ENCODE measurements around the gene LNPEP.

DNA sequence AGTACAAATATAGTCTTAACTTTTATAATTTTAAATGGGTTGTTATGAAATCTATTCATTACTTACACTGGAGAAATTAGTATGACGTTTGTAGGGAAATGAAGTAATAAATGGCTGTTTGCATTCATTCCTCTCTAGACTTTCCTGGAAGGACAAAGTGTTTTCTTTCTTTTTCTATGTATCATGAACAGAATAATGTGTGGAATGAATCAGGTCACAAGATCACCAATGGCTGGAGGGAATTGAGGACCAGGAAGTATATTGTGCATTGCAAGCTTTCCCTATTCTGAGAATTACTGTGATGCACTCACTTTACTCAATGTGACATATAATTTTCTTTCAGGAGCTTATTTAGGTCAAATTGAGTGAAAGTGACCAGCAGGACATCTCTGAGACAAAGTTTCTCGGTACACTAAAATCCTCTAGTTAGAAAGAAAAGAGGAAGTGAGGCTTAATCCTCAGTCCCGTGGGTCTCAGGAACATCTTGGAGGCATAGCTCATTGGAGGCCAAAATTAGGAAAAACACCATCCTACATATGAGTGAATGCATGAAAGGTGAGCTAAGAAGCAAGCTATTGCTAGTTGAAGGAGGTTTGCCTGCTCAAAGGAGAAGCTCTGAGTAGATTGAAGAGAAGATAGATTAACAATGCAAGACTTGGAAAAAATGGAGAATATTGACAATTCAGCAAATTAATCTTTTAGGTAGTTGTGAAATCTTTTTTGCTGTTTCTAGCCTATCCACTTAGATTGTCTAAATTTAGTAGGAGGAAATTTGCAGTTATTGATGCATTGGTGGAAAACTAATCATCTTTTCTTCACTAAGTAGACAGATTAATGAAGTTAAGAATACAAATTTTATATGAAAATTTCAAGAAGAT is 31.6 kb upstream of the LNPEP start:
- TF ChIP-seq, protein P1, sequence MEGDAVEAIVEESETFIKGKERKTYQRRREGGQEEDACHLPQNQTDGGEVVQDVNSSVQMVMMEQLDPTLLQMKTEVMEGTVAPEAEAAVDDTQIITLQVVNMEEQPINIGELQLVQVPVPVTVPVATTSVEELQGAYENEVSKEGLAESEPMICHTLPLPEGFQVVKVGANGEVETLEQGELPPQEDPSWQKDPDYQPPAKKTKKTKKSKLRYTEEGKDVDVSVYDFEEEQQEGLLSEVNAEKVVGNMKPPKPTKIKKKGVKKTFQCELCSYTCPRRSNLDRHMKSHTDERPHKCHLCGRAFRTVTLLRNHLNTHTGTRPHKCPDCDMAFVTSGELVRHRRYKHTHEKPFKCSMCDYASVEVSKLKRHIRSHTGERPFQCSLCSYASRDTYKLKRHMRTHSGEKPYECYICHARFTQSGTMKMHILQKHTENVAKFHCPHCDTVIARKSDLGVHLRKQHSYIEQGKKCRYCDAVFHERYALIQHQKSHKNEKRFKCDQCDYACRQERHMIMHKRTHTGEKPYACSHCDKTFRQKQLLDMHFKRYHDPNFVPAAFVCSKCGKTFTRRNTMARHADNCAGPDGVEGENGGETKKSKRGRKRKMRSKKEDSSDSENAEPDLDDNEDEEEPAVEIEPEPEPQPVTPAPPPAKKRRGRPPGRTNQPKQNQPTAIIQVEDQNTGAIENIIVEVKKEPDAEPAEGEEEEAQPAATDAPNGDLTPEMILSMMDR (IDR thresholded peaks at IDR 0.05; ENCODE audit: low read depth, low read length, poor library complexity, severe bottlenecking) = no peak
- TF ChIP-seq EZH2phosphoT487 (IDR thresholded peaks at IDR 0.05; ENCODE audit: borderline replicate concordance, low read length) = no peak
